T-helper 17 cell (primary cell): ENCODE data around the gene TANGO2. TPM values are rescaled to one million over a fixed set of nuclear protein-coding genes. Genes with fewer than 3 reads are reported as not detected.

Experiments
- ATAC-seq: fragments of 150-1000 bp; cut with Tn5 transposase; 2 replicates; pipeline ENCODE4 v1.10.0; 2021; ENCODE audit warnings: mild to moderate bottlenecking, moderate library complexity
- DNase-seq, 3 donors: peaks; one replicate each; pipeline versions ENCODE4 v3.0.0 to v3.0.0-alpha.2; 2020 to 2021
- H3K9me3 ChIP-seq: one replicate; pipeline ENCODE4 v1.7.0; 2013; ENCODE audit warnings: low read length, mild to moderate bottlenecking; ENCODE audit not compliant: control insufficient read depth, poor library complexity, severe bottlenecking
- H3K27ac Mint-ChIP-seq: one replicate; pipeline ENCODE4 v1.8.0; 2022; ENCODE audit warnings: mild to moderate bottlenecking, moderate library complexity, mixed read lengths
- H3K27me3 Mint-ChIP-seq: one replicate; pipeline ENCODE4 v1.8.0; 2022; ENCODE audit warnings: mixed read lengths
- H3K36me3 Mint-ChIP-seq: one replicate; pipeline ENCODE4 v1.8.0; 2022; ENCODE audit warnings: low read depth, mixed read lengths
- H3K4me1 Mint-ChIP-seq: one replicate; pipeline ENCODE4 v1.8.0; 2022; ENCODE audit warnings: mild to moderate bottlenecking, mixed read lengths
- H3K4me3 Mint-ChIP-seq: one replicate; pipeline ENCODE4 v1.8.0; 2022; ENCODE audit warnings: mild to moderate bottlenecking, moderate library complexity, mixed read lengths
- total RNA-seq, 4 donors: library from RNA in 2 of 4; stranded (reverse) in 2 of 4; gene quantifications; one replicate each; pipeline ENCODE4 v1.2.3 and lab custom pipeline; 2022 to 2026

TANGO2 gene
- total RNA-seq, 2 donors from 2014 or later, result 31.7 to 44.3 TPM

GRCh38 chr22:20008221-20008995, 12.5 kb upstream of the TANGO2 start:
- Mint-ChIP-seq H3K27me3 (no peaks in the 10 kb centered on the region), H3K36me3 (no peaks in the 10 kb centered on the region), H3K4me1 (peaks cover 3% of the 10 kb centered on the region), H3K27ac (no peak overlapping the region), H3K4me3 (no peak overlapping the region)
- peaks cover under 1% of the 10 kb centered on the region for H3K9me3 ChIP-seq
- DNase-seq (no peak), ATAC-seq (no peak)

GRCh38 chr22:20009018-20009491, 11.9 kb upstream of the TANGO2 start:
- no peak overlapping the region for H3K27ac Mint-ChIP-seq
- no peaks in the 10 kb centered on the region for H3K36me3 Mint-ChIP-seq
- DNase-seq (no peak), ATAC-seq (no peak)
- peaks cover 3% of the 10 kb centered on the region for H3K4me1 Mint-ChIP-seq
- H3K4me3 Mint-ChIP-seq, result no peak overlapping the region
- no peaks in the 10 kb centered on the region for H3K9me3 ChIP-seq
- no peaks in the 10 kb centered on the region for H3K27me3 Mint-ChIP-seq

- H3K27me3 Mint-ChIP-seq, result peaks cover 2% of the 10 kb centered on the region
Measured at GRCh38 chr22:20009582-20010306, 11.2 kb upstream of the TANGO2 start.

GRCh38 chr22:20010307-20011122, 10.4 kb upstream of the TANGO2 start:
- DNase-seq (no peak), ATAC-seq (no peak)
- no peaks in the 10 kb centered on the region for H3K9me3 ChIP-seq
- Mint-ChIP-seq H3K4me1 (peaks cover 3% of the 10 kb centered on the region), H3K27ac (no peak overlapping the region), H3K4me3 (no peak overlapping the region), H3K36me3 (no peaks in the 10 kb centered on the region), H3K27me3 (peaks cover 6% of the 10 kb centered on the region)

More at GRCh38 chr22:20009582-20010306, 11.2 kb upstream of the TANGO2 start:
- no peaks in the 10 kb centered on the region for H3K9me3 ChIP-seq
- ATAC-seq (no peak), DNase-seq (no peak)
- Mint-ChIP-seq H3K27ac (no peak overlapping the region), H3K4me1 (peaks cover 3% of the 10 kb centered on the region), H3K36me3 (no peaks in the 10 kb centered on the region), H3K4me3 (no peak overlapping the region)

- Mint-ChIP-seq H3K4me1 (peaks cover 3% of the 10 kb centered on the region), H3K27me3 (peaks cover 6% of the 10 kb centered on the region), H3K36me3 (no peaks in the 10 kb centered on the region), H3K27ac (no peak overlapping the region), H3K4me3 (no peak overlapping the region)
- H3K9me3 ChIP-seq, result no peaks in the 10 kb centered on the region
- ATAC-seq (no peak), DNase-seq (no peak)
Measured at GRCh38 chr22:20011123-20011992, 9.6 kb upstream of the TANGO2 start.

- Mint-ChIP-seq H3K4me1 (peaks cover 6% of the 10 kb centered on the region), H3K36me3 (no peaks in the 10 kb centered on the region), H3K27ac (no peak overlapping the region), H3K4me3 (no peak overlapping the region), H3K27me3 (peaks cover 6% of the 10 kb centered on the region)
- ATAC-seq (no peak), DNase-seq (no peak)
- H3K9me3 ChIP-seq, result no peaks in the 10 kb centered on the region
Measured at GRCh38 chr22:20011993-20012740, 8.7 kb upstream of the TANGO2 start.

- no peak for DNase-seq
- H3K27me3 Mint-ChIP-seq, result peaks cover 6% of the 10 kb centered on the region
- peaks cover 6% of the 10 kb centered on the region for H3K4me1 Mint-ChIP-seq
- H3K4me3 Mint-ChIP-seq, result no peak overlapping the region
- no peaks in the 10 kb centered on the region for H3K36me3 Mint-ChIP-seq
- ATAC-seq, result no peak
- H3K27ac Mint-ChIP-seq, result no peak overlapping the region
- no peaks in the 10 kb centered on the region for H3K9me3 ChIP-seq
Measured at GRCh38 chr22:20012741-20013331, 8.1 kb upstream of the TANGO2 start.

GRCh38 chr22:20013382-20013871, 7.5 kb upstream of the TANGO2 start:
- Mint-ChIP-seq H3K4me3 (no peak overlapping the region), H3K36me3 (no peaks in the 10 kb centered on the region), H3K27me3 (peaks cover 6% of the 10 kb centered on the region), H3K27ac (no peak overlapping the region), H3K4me1 (peaks cover 6% of the 10 kb centered on the region)
- DNase-seq (no peak), ATAC-seq (no peak)
- H3K9me3 ChIP-seq, result no peaks in the 10 kb centered on the region

GRCh38 chr22:20014526-20015186, 6.3 kb upstream of the TANGO2 start:
- ATAC-seq (no peak), DNase-seq (no peak)
- Mint-ChIP-seq H3K4me3 (peak overlapping the region; percentile 66), H3K27me3 (peaks cover 6% of the 10 kb centered on the region), H3K36me3 (no peaks in the 10 kb centered on the region), H3K4me1 (peaks cover 3% of the 10 kb centered on the region), H3K27ac (no peak overlapping the region)
- H3K9me3 ChIP-seq, result no peaks in the 10 kb centered on the region

- H3K36me3 Mint-ChIP-seq, result no peaks in the 10 kb centered on the region
- H3K27me3 Mint-ChIP-seq, result peaks cover 6% of the 10 kb centered on the region
- H3K4me1 Mint-ChIP-seq, result peaks cover 4% of the 10 kb centered on the region
- no peak overlapping the region for H3K27ac Mint-ChIP-seq
- DNase-seq (no peak), ATAC-seq (no peak)
- peak overlapping the region; percentile 66 for H3K4me3 Mint-ChIP-seq
- no peaks in the 10 kb centered on the region for H3K9me3 ChIP-seq
Measured at GRCh38 chr22:20015187-20015625, 5.7 kb upstream of the TANGO2 start.
